B cell (primary cell): ENCODE data around the gene PRCC. TPM values are rescaled to one million over a fixed set of nuclear protein-coding genes. Genes with fewer than 3 reads are reported as not detected.

Source experiments
- ATAC-seq: fragments of 200-7000 bp; cut with Tn5 transposase; one replicate; pipeline ENCODE4 v1.10.0; 2021; ENCODE audit warnings: low read depth, mild to moderate bottlenecking, moderate number of reproducible peaks, moderate library complexity
- CTCF ChIA-PET: fragments of 350-600 bp; sonication (Branson Sonifier 250); formaldehyde crosslinking; loops from one replicate; lab custom pipeline; 2021; ENCODE audit warnings: antibody characterized with exemption, inconsistent platforms; lab: Charles Lee
- POLR2A ChIA-PET: fragments of 350-600 bp; sonication (Branson Sonifier 250); formaldehyde crosslinking; loops from one replicate; lab custom pipeline; 2021; ENCODE audit warnings: antibody characterized with exemption; lab: Charles Lee
- DNase-seq: peaks from one replicate; pipeline ENCODE4 v3.0.0; 2013
- H2AFZ ChIP-seq: 2 replicates; pipeline ENCODE4 v1.6.1; 2012; ENCODE audit warnings: mild to moderate bottlenecking, low read depth, low read length; ENCODE audit not compliant: insufficient read depth, poor library complexity, severe bottlenecking
- H3K27ac ChIP-seq, 2 donors: 1 replicate in 1 of 2; 2 replicates in 1 of 2; pipeline ENCODE4 v1.5.1; 2012 to 2013; ENCODE audit warnings: low read length in 2 of 2, mild to moderate bottlenecking in 2 of 2, moderate library complexity in 1 of 2
- H3K27me3 ChIP-seq, 4 experiments: fragments of 200-600 bp in 1 of 4; sonication (generic) in 1 of 4; replicated peaks in 1 of 4; 1 replicate in 2 of 4; 2 replicates in 2 of 4; pipeline versions ENCODE4 v1.6.1 to v1.7.0; 2013 to 2016; ENCODE audit warnings: low read length in 3 of 4, mild to moderate bottlenecking in 2 of 4, mixed read lengths in 1 of 4, moderate library complexity in 1 of 4; ENCODE audit not compliant: insufficient read depth in 4 of 4, control insufficient read depth in 3 of 4; ENCODE audit errors: control extremely low read depth in 1 of 4
- H3K36me3 ChIP-seq, 2 experiments: replicated peaks in 1 of 2; 1 replicate in 1 of 2; 2 replicates in 1 of 2; pipeline versions ENCODE4 v1.6.1 to v1.7.1; 2013; ENCODE audit warnings: low read length in 1 of 2; ENCODE audit not compliant: insufficient read depth in 2 of 2, control insufficient read depth in 1 of 2; ENCODE audit errors: control extremely low read depth in 1 of 2, extremely low read depth in 1 of 2
- H3K4me1 ChIP-seq, 2 donors: fragments of 200-600 bp in 1 of 2; sonication (generic) in 1 of 2; 1 replicate in 1 of 2; 2 replicates in 1 of 2; pipeline versions ENCODE4 v1.5.1 to v1.6.1; 2013 to 2017; ENCODE audit warnings: low read length in 2 of 2; ENCODE audit not compliant: control insufficient read depth in 2 of 2, insufficient read depth in 2 of 2
- H3K4me2 ChIP-seq: replicated peaks from 2 replicates; pipeline ENCODE3; 2012; ENCODE audit warnings: mild to moderate bottlenecking, low read depth, low read length; ENCODE audit not compliant: poor library complexity, severe bottlenecking
- H3K4me3 ChIP-seq, 5 experiments: fragments of 200-600 bp in 1 of 5; sonication (generic) in 1 of 5; 1 replicate in 3 of 5; 2 replicates in 2 of 5; pipeline versions ENCODE4 v1.5.1 to v1.7.0; 2011 to 2016; ENCODE audit warnings: low read length in 4 of 5, mild to moderate bottlenecking in 4 of 5, low read depth in 2 of 5, control low read depth in 1 of 5, moderate library complexity in 1 of 5; ENCODE audit not compliant: insufficient read depth in 1 of 5; ENCODE audit errors: control extremely low read depth in 1 of 5, extremely low read depth in 1 of 5
- H3K79me2 ChIP-seq: fragments of 200-600 bp; sonication (generic); one replicate; pipeline ENCODE4 v1.6.0; 2016; ENCODE audit warnings: low read length; ENCODE audit not compliant: control insufficient read depth, insufficient read depth
- H3K9ac ChIP-seq: fragments of 200-600 bp; sonication (generic); 2 replicates; pipeline ENCODE4 v1.6.1; 2017; ENCODE audit warnings: mild to moderate bottlenecking, low read length, moderate library complexity
- H3K9me3 ChIP-seq, 3 donors: one replicate each; pipeline versions ENCODE4 v1.6.1 to v1.7.1; 2013; ENCODE audit warnings: low read length in 2 of 3; ENCODE audit not compliant: control insufficient read depth in 2 of 3, insufficient read depth in 1 of 3; ENCODE audit errors: control extremely low read depth in 1 of 3
- H4K20me1 ChIP-seq: 2 replicates; pipeline ENCODE4 v1.6.0; 2012; ENCODE audit warnings: mild to moderate bottlenecking, low read length; ENCODE audit not compliant: insufficient read depth, control insufficient read depth, poor library complexity, severe bottlenecking
- H3K27ac Mint-ChIP-seq: one replicate; pipeline ENCODE4 v1.8.0; 2021; ENCODE audit warnings: mixed read lengths
- H3K27me3 Mint-ChIP-seq: one replicate; pipeline ENCODE4 v1.8.0; 2021; ENCODE audit warnings: mixed read lengths
- H3K4me1 Mint-ChIP-seq: one replicate; pipeline ENCODE4 v1.8.0; 2021; ENCODE audit warnings: mixed read lengths
- H3K4me3 Mint-ChIP-seq: one replicate; pipeline ENCODE4 v1.8.0; 2021; ENCODE audit warnings: mixed read lengths
- H3K9me3 Mint-ChIP-seq: one replicate; pipeline ENCODE4 v1.8.0; 2022; ENCODE audit warnings: mixed read lengths; ENCODE audit not compliant: insufficient read depth
- EZH2 ChIP-seq: IDR thresholded peaks from 2 replicates; pipeline ENCODE4 v1.6.1; 2012; ENCODE audit warnings: borderline replicate concordance, low read depth, mild to moderate bottlenecking, moderate library complexity, low read length; ENCODE audit not compliant: insufficient read depth, poor library complexity, severe bottlenecking
- whole genome bisulfite sequencing: methylation state at CpG from one replicate; pipeline ENCODE4 v1.1.5; 2013; ENCODE audit warnings: missing lambda C conversion rate; ENCODE audit not compliant: insufficient coverage; 5-methylcytosine and 5-hydroxymethylcytosine counted together
- intact Hi-C: fragments of 100-400 bp; cut with micrococcal nuclease; formaldehyde crosslinking; loops from one replicate; pipeline ENCODE4 v1.10.0; 2022
- polyA plus RNA-seq: library from polyadenylated mRNA; depleted of rRNA; stranded (reverse); fragments of >200 nt; gene quantifications from 2 replicates; pipeline ENCODE4 v1.2.3, GENCODE V29; 2012
- total RNA-seq, 2 donors: library from RNA; stranded (reverse); fragments of 120-200 nt in 1 of 2; gene quantifications; 1 replicate in 1 of 2; 2 replicates in 1 of 2; pipeline versions ENCODE4 v1.2.3 to v1.2.4, GENCODE V29; 2013 to 2022
- TF ChIP-seq, protein P1 (sequence below): fragments of 200-600 bp; IDR thresholded peaks from one replicate; pipeline ENCODE4 v1.8.0; 2022; ENCODE audit warnings: antibody characterized with exemption, mild to moderate bottlenecking

The PRCC gene
- total and polyA plus RNA-seq, 2 donors (not counting 1 experiment from before 2014, with no cell fraction given), result 55.7 to 83.4 TPM

DNA sequence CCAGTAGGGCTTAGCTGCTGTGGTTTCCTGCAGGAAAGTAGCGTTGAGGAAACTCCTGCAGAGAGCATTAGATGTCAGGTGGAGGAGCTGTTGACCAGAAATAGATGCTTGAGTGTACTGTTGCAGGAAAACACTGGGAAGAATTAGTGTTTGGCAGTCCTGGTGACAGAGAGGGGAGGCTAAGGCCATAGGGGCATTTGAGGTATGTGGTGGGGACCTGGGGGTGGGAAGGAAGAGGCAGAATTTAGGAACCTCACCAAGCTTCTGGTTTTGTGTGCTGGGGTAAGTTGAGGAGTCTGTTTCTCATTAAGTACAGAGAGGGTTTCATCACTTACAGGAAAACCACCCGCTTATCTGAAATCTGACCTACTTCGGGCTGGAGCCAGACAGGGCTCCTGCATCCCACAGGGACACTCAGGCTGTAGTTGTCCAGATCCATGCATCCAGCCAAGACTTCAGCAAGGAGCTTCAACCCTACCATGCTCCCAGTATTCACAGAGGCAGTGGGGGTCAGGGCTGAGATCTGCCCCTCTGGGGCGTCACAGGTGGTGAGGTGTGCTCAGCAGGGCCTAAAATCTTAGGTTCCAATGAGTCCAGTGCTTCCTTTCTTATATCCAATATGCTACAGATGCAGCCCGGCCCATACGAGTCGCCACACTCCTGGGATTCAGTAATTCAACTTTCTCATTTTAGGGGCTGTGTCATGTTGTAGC lies 34.2 kb downstream of the PRCC start:
- H3K4me1 ChIP-seq, result no peaks in the 10 kb centered on the region
- no peak overlapping the region for H3K4me3 ChIP-seq
- no peaks in the 10 kb centered on the region for H3K27me3 Mint-ChIP-seq
- no peak overlapping the region for H3K4me2 ChIP-seq
- H3K36me3 ChIP-seq, result peaks cover 0 to 51% of the 10 kb centered on the region in 2 experiments
- WGBS, result 60% methylated on average over 2 of the region's 7 CpGs
- intact Hi-C loops, result no loop called here
- TF ChIP-seq, protein P1, sequence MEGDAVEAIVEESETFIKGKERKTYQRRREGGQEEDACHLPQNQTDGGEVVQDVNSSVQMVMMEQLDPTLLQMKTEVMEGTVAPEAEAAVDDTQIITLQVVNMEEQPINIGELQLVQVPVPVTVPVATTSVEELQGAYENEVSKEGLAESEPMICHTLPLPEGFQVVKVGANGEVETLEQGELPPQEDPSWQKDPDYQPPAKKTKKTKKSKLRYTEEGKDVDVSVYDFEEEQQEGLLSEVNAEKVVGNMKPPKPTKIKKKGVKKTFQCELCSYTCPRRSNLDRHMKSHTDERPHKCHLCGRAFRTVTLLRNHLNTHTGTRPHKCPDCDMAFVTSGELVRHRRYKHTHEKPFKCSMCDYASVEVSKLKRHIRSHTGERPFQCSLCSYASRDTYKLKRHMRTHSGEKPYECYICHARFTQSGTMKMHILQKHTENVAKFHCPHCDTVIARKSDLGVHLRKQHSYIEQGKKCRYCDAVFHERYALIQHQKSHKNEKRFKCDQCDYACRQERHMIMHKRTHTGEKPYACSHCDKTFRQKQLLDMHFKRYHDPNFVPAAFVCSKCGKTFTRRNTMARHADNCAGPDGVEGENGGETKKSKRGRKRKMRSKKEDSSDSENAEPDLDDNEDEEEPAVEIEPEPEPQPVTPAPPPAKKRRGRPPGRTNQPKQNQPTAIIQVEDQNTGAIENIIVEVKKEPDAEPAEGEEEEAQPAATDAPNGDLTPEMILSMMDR, result no peak
- no peak for TF ChIP-seq EZH2
- H3K4me3 Mint-ChIP-seq, result no peak overlapping the region
- H4K20me1 ChIP-seq, result peaks cover 7% of the 10 kb centered on the region
- DNase-seq (no peak), ATAC-seq (no peak)
- no peaks in the 10 kb centered on the region for H3K9me3 ChIP-seq
- peaks cover under 1% of the 10 kb centered on the region for H3K4me1 Mint-ChIP-seq
- CTCF ChIA-PET, result no interaction called here
- no peak overlapping the region for H2AFZ ChIP-seq
- H3K27ac ChIP-seq, result no peak overlapping the region
- H3K27ac Mint-ChIP-seq, result no peak overlapping the region
- H3K9ac ChIP-seq, result no peak overlapping the region
- H3K79me2 ChIP-seq, result no peaks in the 10 kb centered on the region
- no peaks in the 10 kb centered on the region for H3K9me3 Mint-ChIP-seq
- H3K27me3 ChIP-seq, result no peaks in the 10 kb centered on the region
- POLR2A ChIA-PET, result no interaction called here

DNA sequence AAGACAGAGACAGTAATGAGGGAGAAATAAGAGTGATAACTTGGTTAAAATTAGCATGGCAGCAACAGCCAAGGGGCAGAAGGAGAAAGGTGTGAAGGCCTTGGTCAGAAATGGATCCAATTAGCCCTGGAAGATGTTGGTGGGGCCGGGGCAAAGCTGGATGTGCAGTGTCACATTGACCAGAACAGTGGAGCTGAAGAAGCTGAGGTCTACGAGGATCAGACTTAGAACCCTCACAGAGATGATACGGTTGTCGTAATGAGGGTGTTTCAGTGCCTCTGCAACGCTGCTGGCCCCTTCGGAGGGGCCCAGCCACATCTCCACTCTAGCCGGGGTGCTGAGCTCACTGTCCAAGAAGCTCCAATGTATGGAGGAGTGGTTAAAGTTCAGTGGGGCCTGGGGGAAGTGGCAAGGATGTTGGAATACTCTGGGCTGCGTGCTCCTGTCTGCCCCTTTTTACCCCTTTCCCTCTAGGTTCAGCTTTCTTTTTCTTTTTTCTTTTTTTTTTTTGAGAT lies 35.1 kb downstream of the PRCC start:
- no peak overlapping the region for H3K27ac ChIP-seq
- H3K36me3 ChIP-seq, result peaks cover 0 to 43% of the 10 kb centered on the region in 2 experiments
- H3K4me1 ChIP-seq, result peaks cover 0 to 3% of the 10 kb centered on the region in 2 donors
- ChIA-PET POLR2A (no interaction called here), CTCF (interaction anchor here (1.0 to 1.2 kb wide), 3 partner anchors 36 to 417 kb away, joined by 3 read pairs; no protein-coding TSS in a partner anchor)
- no peak overlapping the region for H3K9ac ChIP-seq
- no peak for TF ChIP-seq EZH2
- TF ChIP-seq, protein P1, result no peak
- no peaks in the 10 kb centered on the region for H3K9me3 ChIP-seq
- Mint-ChIP-seq H3K4me3 (no peak overlapping the region), H3K4me1 (peaks cover 2% of the 10 kb centered on the region), H3K9me3 (no peaks in the 10 kb centered on the region), H3K27ac (no peak overlapping the region), H3K27me3 (no peaks in the 10 kb centered on the region)
- H3K4me3 ChIP-seq, result no peak overlapping the region
- no peaks in the 10 kb centered on the region for H4K20me1 ChIP-seq
- H2AFZ ChIP-seq, result no peak overlapping the region
- ATAC-seq, result no peak
- no peak overlapping the region for H3K4me2 ChIP-seq
- WGBS, result 100% methylated on average over 6 of the region's 8 CpGs
- H3K79me2 ChIP-seq, result no peaks in the 10 kb centered on the region
- intact Hi-C loops, result no loop called here
- no peak for DNase-seq
- H3K27me3 ChIP-seq, result no peaks in the 10 kb centered on the region
